Stimulated activated naive CD8-positive, alpha-beta T cell treated with anti-CD3 and anti-CD28 coated beads, Interleukin-15, amount 100 ng/mL, for 72 hours (primary cell): ENCODE data around the gene SPTBN4.

Experiments used
- ATAC-seq: fragments of 150-1000 bp; cut with Tn5 transposase; 2 replicates; pipeline ENCODE4 v1.10.0; 2021; ENCODE audit warnings: mild to moderate bottlenecking, moderate library complexity
- DNase-seq, 2 donors: peaks; one replicate each; pipeline ENCODE4 v3.0.0; 2021 to 2022
- H3K27ac Mint-ChIP-seq, 2 donors: one replicate each; pipeline ENCODE4 v1.8.0; 2022; ENCODE audit warnings: mild to moderate bottlenecking in 2 of 2, mixed read lengths in 2 of 2, moderate library complexity in 2 of 2
- H3K27me3 Mint-ChIP-seq: one replicate; pipeline ENCODE4 v1.8.0; 2022; ENCODE audit warnings: mixed read lengths
- H3K4me1 Mint-ChIP-seq: one replicate; pipeline ENCODE4 v1.8.0; 2022; ENCODE audit warnings: mild to moderate bottlenecking, mixed read lengths
- H3K4me3 Mint-ChIP-seq, 2 donors: one replicate each; pipeline ENCODE4 v1.8.0; 2022; ENCODE audit warnings: mild to moderate bottlenecking in 2 of 2, mixed read lengths in 2 of 2, moderate library complexity in 1 of 2
- H3K9me3 Mint-ChIP-seq, 2 donors: one replicate each; pipeline ENCODE4 v1.8.0; 2022; ENCODE audit warnings: mixed read lengths in 2 of 2

SPTBN4 gene

GRCh38 chr19:40570313-40571004 is 103.7 kb downstream of the SPTBN4 start:
- Mint-ChIP-seq H3K4me1 (peaks cover 22% of the 10 kb centered on the region), H3K27me3 (peaks cover 48% of the 10 kb centered on the region), H3K27ac (peak overlapping the region; percentile 69 to 83), H3K9me3 (peaks cover 0 to 4% of the 10 kb centered on the region in 2 donors), H3K4me3 (peak overlapping the region; percentile 71 to 86)
- DNase-seq (peak; percentile 95 to 99), ATAC-seq (peak; percentile 96)

- Mint-ChIP-seq H3K4me3 (peak overlapping the region; percentile 71 to 86), H3K9me3 (peaks cover 0 to 4% of the 10 kb centered on the region in 2 donors), H3K27me3 (peaks cover 43% of the 10 kb centered on the region), H3K4me1 (peaks cover 27% of the 10 kb centered on the region), H3K27ac (peak overlapping the region; percentile 45 to 83)
- no peak for DNase-seq
- no peak for ATAC-seq
Measured at GRCh38 chr19:40571005-40571318, 104.2 kb downstream of the SPTBN4 start.

- H3K4me3 Mint-ChIP-seq, result no peak overlapping the region
- peaks cover 30% of the 10 kb centered on the region for H3K4me1 Mint-ChIP-seq
- ATAC-seq (no peak), DNase-seq (no peak)
- H3K9me3 Mint-ChIP-seq, result peaks cover 0 to 4% of the 10 kb centered on the region in 2 donors
- H3K27me3 Mint-ChIP-seq, result peaks cover 33% of the 10 kb centered on the region
- no peak overlapping the region for H3K27ac Mint-ChIP-seq
Measured at GRCh38 chr19:40571831-40572495, 105.2 kb downstream of the SPTBN4 start.

- peak overlapping the region in 1 of 2 donors; percentile 41 for H3K4me3 Mint-ChIP-seq
- H3K9me3 Mint-ChIP-seq, result peaks cover 0 to 4% of the 10 kb centered on the region in 2 donors
- peaks cover 35% of the 10 kb centered on the region for H3K4me1 Mint-ChIP-seq
- ATAC-seq, result no peak
- DNase-seq, result no peak
- no peaks in the 10 kb centered on the region for H3K27me3 Mint-ChIP-seq
- H3K27ac Mint-ChIP-seq, result no peak overlapping the region
Measured at GRCh38 chr19:40575326-40575725, 108.5 kb downstream of the SPTBN4 start.

- Mint-ChIP-seq H3K9me3 (no peaks in the 10 kb centered on the region), H3K27me3 (no peaks in the 10 kb centered on the region), H3K4me1 (peaks cover 28% of the 10 kb centered on the region), H3K4me3 (peak overlapping the region; percentile 87 to 94), H3K27ac (peak overlapping the region; percentile 74 to 90)
- peak in 1 of 2 donors; percentile 48 for DNase-seq
- ATAC-seq, result peak; percentile 73
Measured at GRCh38 chr19:40576151-40576584, 109.4 kb downstream of the SPTBN4 start.

GRCh38 chr19:40576585-40577451 is 110.0 kb downstream of the SPTBN4 start, which contains the start of gene SHKBP1:
TSS of gene SHKBP1 (plus strand) at chr19:40576873. CDS start at chr19:40576900, 27 bp downstream.
- H3K4me3 Mint-ChIP-seq, result peak within 1 kb of the TSS; percentile 87 to 94
- no peaks in the 10 kb centered on the region for H3K27me3 Mint-ChIP-seq
- peaks cover 28% of the 10 kb centered on the region for H3K4me1 Mint-ChIP-seq
- DNase-seq (peak; percentile 91 to 95), ATAC-seq (peak; percentile 99)
- no peaks in the 10 kb centered on the region for H3K9me3 Mint-ChIP-seq
- peak within 1 kb of the TSS; percentile 91 to 94 for H3K27ac Mint-ChIP-seq

GRCh38 chr19:40578442-40578908 is 111.7 kb downstream of the SPTBN4 start:
- Mint-ChIP-seq H3K27ac (no peak overlapping the region), H3K4me1 (peaks cover 34% of the 10 kb centered on the region), H3K27me3 (no peaks in the 10 kb centered on the region), H3K4me3 (peak overlapping the region; percentile 87 to 94), H3K9me3 (no peaks in the 10 kb centered on the region)
- no peak for ATAC-seq
- DNase-seq, result no peak

- ATAC-seq (no peak), DNase-seq (no peak)
- Mint-ChIP-seq H3K27ac (no peak overlapping the region), H3K27me3 (no peaks in the 10 kb centered on the region), H3K4me1 (peaks cover 31% of the 10 kb centered on the region), H3K4me3 (no peak overlapping the region), H3K9me3 (no peaks in the 10 kb centered on the region)
Measured at GRCh38 chr19:40580619-40581018, 113.8 kb downstream of the SPTBN4 start.

GRCh38 chr19:40581531-40581930 is 114.7 kb downstream of the SPTBN4 start:
- H3K9me3 Mint-ChIP-seq, result no peaks in the 10 kb centered on the region
- H3K27me3 Mint-ChIP-seq, result no peaks in the 10 kb centered on the region
- no peak overlapping the region for H3K4me3 Mint-ChIP-seq
- peaks cover 34% of the 10 kb centered on the region for H3K4me1 Mint-ChIP-seq
- no peak for ATAC-seq
- DNase-seq, result no peak
- H3K27ac Mint-ChIP-seq, result no peak overlapping the region

GRCh38 chr19:40582467-40582866 is 115.7 kb downstream of the SPTBN4 start:
- ATAC-seq (no peak), DNase-seq (no peak)
- no peak overlapping the region for H3K4me3 Mint-ChIP-seq
- no peaks in the 10 kb centered on the region for H3K9me3 Mint-ChIP-seq
- H3K27ac Mint-ChIP-seq, result no peak overlapping the region
- H3K27me3 Mint-ChIP-seq, result no peaks in the 10 kb centered on the region
- H3K4me1 Mint-ChIP-seq, result peaks cover 34% of the 10 kb centered on the region

- no peak for DNase-seq
- Mint-ChIP-seq H3K27ac (no peak overlapping the region), H3K4me3 (no peak overlapping the region), H3K9me3 (no peaks in the 10 kb centered on the region), H3K4me1 (peaks cover 26% of the 10 kb centered on the region), H3K27me3 (no peaks in the 10 kb centered on the region)
- ATAC-seq, result no peak
Measured at GRCh38 chr19:40583283-40583682, 116.5 kb downstream of the SPTBN4 start.

GRCh38 chr19:40584007-40584406 is 117.2 kb downstream of the SPTBN4 start:
- ATAC-seq (no peak), DNase-seq (no peak)
- H3K4me3 Mint-ChIP-seq, result no peak overlapping the region
- peaks cover 20% of the 10 kb centered on the region for H3K4me1 Mint-ChIP-seq
- no peak overlapping the region for H3K27ac Mint-ChIP-seq
- H3K27me3 Mint-ChIP-seq, result no peaks in the 10 kb centered on the region
- no peaks in the 10 kb centered on the region for H3K9me3 Mint-ChIP-seq

GRCh38 chr19:40585241-40585981 is 118.6 kb downstream of the SPTBN4 start:
- ATAC-seq, result no peak
- H3K4me1 Mint-ChIP-seq, result peaks cover 20% of the 10 kb centered on the region
- H3K9me3 Mint-ChIP-seq, result no peaks in the 10 kb centered on the region
- H3K27me3 Mint-ChIP-seq, result no peaks in the 10 kb centered on the region
- no peak overlapping the region for H3K4me3 Mint-ChIP-seq
- no peak overlapping the region for H3K27ac Mint-ChIP-seq
- DNase-seq, result no peak

- Mint-ChIP-seq H3K4me1 (peaks cover 20% of the 10 kb centered on the region), H3K27me3 (no peaks in the 10 kb centered on the region), H3K4me3 (no peak overlapping the region), H3K9me3 (no peaks in the 10 kb centered on the region), H3K27ac (no peak overlapping the region)
- DNase-seq, result no peak
- ATAC-seq, result no peak
Measured at GRCh38 chr19:40585982-40586422, 119.2 kb downstream of the SPTBN4 start.

GRCh38 chr19:40586611-40587010 is 119.8 kb downstream of the SPTBN4 start:
- ATAC-seq, result no peak
- DNase-seq, result no peak
- Mint-ChIP-seq H3K4me3 (no peak overlapping the region), H3K27me3 (no peaks in the 10 kb centered on the region), H3K4me1 (peaks cover 20% of the 10 kb centered on the region), H3K27ac (peak overlapping the region in 1 of 2 donors; percentile 52), H3K9me3 (no peaks in the 10 kb centered on the region)
